Measurements from ENCODE around the gene RIMBP3B.
"Not testable (repeated sequence)": the region's sequence is repeated elsewhere in the genome, so short reads cannot be mapped to it uniquely, and the experiment has no call there.

DNA sequence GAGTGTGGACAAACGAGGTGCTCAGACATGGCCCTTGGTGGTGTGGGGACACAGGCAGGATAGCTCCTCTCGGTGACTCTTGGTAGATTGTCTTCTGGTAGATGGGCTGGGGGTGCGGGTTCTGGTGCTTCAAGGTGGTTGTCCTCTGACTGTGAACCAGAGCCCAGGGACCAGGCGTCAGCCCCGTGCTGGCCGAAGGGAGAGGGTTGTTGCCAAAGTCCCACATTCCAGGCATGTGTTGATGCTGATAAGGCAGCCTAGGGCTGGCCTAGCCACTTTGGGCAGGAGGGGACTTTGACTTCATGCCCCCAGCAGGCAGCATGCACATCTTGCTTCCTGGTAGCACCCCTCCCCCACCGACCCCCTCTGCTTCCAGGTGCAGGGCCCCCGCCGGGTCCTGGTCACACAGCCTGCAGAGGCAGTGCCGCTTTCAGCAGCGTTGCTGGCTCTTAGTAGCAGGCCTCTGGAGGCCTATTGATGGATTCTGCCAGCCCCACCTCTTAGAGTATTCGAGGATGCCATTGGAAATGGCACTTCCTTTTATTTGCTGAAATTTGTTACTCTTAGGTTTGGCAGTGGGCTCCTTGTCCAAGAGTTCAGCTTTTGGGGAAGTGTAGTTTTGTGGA is 40.6 kb downstream of the RIMBP3B start:
- not testable (repeated sequence) for TF ChIP-seq CTCF (IDR thresholded peaks at IDR 0.05); ZFX (IDR thresholded peaks at IDR 0.05; ENCODE audit: borderline replicate concordance)

Measured in 22Rv1 (cell line).